MV-4-11 (cell line): Measurements from ENCODE around the gene ARID1A.
"Not testable (repeated sequence)": the region's sequence is repeated elsewhere in the genome, so short reads cannot be mapped to it uniquely, and the experiment has no call there.

Source experiments
- DNase-seq: peaks from one replicate; lab custom pipeline; 2025; lab: John Stamatoyannopoulos, UW

ARID1A gene

GRCh38 chr1:26695356-26696118 is at the start of gene ARID1A:
ARID1A (plus strand) TSS chr1:26696015; CDS start chr1:26696404, 389 bp downstream.
- DNase-seq, result peak; percentile 85

DNA sequence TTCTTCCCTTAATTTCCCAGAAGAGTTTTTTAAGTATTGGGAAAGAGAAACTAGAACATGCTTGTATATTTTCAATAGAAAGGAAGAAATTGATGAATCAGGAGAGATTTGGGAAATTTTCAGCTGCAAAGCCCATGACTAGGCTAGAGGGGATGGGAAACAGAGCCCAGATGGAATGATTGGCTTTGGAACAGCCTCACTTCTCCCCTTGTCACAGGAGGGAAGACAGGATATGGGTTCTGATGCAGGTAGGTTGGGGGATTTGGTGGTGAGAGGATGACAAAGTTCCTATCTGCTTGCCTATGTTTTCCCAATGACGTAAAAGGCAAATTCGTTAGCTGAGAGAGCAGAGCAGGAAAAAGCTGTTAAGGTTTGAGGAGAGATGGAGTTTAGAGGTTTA is 31.0 kb upstream of the ARID1A start:
- no peak for DNase-seq

- peak; percentile 6 for DNase-seq
These were observed 29.0 kb upstream of the ARID1A start for GRCh38 chr1:26666855-26667254.

DNA sequence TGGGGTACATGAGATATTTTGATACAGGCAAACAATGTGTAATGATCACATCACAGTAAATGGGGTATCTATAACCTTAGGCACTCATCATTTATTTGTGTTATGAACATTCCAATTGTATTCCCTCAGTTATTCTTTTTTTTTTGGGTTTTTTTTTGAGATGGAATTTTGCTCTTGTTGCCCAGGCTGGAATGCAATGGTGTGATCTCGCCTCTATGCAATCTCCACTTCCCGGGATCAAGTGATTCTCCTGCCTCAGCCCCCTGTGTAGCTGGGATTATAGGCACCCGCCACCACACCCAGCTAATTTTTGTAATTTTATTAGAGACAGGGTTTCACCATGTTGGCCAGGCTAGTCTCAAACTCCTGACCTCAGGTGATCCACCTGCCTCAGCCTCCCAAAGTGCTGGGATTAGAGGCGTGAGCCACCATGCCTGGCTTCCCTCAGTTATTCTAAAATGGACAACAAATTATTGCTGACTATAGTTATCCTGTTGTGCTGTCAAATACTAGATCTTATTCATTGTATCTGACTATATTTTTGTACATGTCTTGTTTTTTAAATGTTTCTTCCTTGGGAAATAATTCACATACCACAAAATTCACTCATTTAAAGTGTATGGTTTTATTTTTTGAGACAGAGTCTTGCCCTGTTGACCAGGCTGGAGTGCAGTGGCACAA is 27.6 kb upstream of the ARID1A start:
- DNase-seq, result not testable (repeated sequence)

DNA sequence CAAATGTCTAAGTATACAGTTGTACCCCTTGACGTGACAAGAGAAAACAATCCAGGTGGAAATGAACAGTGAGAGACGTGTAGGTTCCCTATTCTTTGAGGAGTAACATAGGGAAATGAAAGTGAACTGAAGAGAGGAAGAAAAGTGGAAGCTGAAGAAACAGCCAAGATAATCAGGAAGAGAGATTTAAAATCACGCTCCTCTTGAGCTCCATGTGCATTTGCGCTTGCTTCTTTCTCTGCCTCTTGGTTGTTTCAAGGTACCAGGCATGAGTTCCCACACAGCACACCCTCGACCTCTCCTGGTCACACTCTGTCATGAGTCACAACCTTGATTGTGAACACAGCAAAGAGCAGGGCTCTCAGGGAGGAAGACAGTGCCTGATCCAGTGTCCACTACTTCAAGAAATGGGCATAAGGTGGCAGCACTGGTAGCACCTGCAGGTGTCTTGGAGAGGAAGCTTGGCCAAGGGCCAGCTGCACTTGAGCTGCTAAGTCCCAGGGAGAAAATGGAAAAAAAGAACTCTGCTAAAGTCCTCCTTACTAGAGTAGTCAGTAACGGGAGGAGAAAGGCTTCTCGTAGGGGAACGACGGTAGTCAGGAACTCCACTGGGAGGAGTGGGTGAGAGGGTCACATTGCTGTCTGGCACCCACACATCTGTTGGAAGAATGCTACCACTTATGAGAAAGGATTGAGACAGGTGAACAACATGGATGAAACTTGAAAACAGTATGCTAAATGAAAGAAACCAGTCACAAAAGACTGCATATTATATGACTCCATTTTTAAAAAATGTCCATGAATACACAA is 18.3 kb upstream of the ARID1A start:
- DNase-seq, result peak; percentile 87

DNA sequence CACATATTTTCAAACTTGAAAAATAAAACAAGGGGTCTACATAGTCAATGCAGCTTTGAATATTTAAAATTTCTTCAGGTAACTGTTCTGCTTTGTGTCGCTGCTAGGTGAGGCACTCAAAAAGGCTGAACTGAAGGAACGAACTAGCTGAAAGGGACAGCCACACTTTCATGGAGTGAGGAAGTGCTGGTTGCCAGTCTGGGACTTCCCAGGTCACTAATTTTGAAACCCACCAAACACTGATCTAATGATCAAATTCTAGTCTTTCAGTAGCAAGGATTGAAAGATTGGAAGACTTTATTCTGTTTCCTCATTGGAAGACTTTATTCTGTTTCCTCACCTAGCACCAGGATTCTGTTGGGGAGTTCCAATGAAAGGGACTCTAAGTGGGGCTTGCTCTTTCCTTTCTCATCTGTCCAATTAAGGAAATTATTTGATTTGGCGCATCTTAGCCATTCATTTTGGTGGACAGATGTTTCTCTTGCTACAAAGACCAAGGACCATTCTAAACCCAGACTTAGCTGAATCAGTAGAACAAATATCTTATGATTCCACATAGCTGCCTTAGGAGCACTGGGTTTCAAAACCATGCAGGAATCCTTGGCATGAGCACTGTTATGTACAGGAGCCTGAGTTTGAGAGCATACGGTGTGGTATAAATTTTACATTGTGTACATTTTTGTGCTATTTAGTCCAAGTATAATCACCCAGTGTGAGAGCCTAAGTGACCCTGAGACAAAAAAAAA is 10.9 kb upstream of the ARID1A start:
- DNase-seq, result no peak

DNA sequence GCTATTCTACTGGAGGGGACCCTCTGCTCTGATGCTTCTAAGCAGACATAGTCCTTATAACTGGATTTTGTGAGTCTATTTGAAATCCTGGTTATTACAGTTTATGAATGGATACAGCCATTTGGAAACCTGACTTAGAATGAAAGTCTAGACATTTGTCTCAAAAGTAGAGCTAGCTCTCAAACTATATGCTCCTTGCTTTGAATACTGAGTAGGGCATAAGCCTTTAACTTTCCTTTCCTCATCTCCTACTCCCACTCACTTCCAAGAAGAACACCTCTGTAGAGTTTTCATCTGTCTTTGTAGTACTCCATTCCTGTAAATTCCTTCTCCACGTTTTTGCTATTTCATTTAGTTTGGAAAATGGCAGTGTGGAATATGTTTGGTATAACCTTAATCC is 9.0 kb upstream of the ARID1A start:
- no peak for DNase-seq

DNA sequence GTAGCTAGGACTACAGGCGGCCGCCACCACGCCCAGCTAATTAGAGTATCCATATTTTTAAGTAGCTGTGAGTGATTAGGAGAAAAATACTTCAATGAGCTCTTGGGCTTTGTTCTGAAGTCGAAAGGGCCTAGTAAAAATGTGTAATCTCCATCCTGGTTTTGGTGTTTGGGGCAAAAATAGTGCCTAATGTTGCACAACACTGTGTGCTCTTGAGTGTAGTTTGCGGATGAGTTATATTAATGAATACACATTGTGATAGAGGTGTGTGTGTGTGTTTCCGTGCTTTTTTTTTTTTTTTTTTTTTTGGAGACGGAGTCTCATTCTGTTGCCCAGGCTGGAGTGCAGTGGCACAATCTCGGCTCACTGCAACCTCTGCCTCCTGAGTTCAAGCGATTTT is 6.3 kb upstream of the ARID1A start:
- DNase-seq, result peak; percentile 38

- peak; percentile 77 for DNase-seq
These were observed 5.7 kb upstream of the ARID1A start for GRCh38 chr1:26690157-26690556.

- DNase-seq, result peak; percentile 43
These were observed 5.2 kb upstream of the ARID1A start for GRCh38 chr1:26690576-26691031.

GRCh38 chr1:26692211-26692792 is 3.5 kb upstream of the ARID1A start:
- peak; percentile 99 for DNase-seq

DNA sequence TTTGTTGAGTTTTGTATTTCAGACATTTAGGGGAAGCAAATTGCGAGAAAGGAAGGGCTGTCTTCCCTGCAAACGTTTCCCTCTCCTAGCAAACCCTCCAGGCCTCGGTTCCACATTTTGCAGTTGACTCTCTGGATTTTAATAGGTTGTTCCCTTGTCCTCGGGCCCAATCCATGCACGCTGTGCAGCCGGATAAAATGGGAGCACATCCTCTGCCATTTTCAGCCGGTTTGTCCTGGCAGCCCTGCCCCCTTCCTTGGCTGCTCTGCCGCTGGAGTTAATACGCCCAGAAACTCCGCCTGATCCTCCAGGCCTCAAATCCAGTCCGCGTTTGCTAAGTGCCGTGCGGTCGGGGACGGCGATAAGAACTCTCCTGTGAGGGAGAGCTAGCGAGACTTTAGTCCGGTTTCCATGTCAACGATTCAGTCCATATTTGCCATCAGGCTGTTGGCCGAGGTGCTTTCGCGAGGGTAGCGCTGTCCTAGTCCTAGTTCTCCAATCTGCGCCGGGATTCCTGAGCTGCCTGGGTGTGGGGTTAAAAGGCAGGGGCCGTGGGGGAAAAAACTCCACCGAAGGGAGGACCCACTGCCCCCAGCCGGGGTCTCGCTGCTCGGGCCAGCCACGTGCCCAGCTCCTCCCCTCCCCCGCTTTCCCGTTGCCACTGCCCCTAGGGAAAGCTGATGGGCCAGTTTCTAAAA is 2.9 kb upstream of the ARID1A start:
- DNase-seq, result peak; percentile 98

- no peak for DNase-seq
These were observed 1.9 kb upstream of the ARID1A start for GRCh38 chr1:26693599-26694572.

GRCh38 chr1:26694638-26695355 is 1.0 kb upstream of the ARID1A start:
- peak; percentile 37 for DNase-seq

DNA sequence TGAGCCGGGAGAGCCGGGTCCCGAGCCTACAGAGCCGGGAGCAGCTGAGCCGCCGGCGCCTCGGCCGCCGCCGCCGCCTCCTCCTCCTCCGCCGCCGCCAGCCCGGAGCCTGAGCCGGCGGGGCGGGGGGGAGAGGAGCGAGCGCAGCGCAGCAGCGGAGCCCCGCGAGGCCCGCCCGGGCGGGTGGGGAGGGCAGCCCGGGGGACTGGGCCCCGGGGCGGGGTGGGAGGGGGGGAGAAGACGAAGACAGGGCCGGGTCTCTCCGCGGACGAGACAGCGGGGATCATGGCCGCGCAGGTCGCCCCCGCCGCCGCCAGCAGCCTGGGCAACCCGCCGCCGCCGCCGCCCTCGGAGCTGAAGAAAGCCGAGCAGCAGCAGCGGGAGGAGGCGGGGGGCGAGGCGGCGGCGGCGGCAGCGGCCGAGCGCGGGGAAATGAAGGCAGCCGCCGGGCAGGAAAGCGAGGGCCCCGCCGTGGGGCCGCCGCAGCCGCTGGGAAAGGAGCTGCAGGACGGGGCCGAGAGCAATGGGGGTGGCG is 371 bp downstream of the ARID1A start:
- DNase-seq, result no peak

DNA sequence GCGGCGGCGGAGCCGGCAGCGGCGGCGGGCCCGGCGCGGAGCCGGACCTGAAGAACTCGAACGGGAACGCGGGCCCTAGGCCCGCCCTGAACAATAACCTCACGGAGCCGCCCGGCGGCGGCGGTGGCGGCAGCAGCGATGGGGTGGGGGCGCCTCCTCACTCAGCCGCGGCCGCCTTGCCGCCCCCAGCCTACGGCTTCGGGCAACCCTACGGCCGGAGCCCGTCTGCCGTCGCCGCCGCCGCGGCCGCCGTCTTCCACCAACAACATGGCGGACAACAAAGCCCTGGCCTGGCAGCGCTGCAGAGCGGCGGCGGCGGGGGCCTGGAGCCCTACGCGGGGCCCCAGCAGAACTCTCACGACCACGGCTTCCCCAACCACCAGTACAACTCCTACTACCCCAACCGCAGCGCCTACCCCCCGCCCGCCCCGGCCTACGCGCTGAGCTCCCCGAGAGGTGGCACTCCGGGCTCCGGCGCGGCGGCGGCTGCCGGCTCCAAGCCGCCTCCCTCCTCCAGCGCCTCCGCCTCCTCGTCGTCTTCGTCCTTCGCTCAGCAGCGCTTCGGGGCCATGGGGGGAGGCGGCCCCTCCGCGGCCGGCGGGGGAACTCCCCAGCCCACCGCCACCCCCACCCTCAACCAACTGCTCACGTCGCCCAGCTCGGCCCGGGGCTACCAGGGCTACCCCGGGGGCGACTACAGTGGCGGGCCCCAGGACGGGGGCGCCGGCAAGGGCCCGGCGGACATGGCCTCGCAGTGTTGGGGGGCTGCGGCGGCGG is 1.0 kb downstream of the ARID1A start:
- DNase-seq, result no peak

DNA sequence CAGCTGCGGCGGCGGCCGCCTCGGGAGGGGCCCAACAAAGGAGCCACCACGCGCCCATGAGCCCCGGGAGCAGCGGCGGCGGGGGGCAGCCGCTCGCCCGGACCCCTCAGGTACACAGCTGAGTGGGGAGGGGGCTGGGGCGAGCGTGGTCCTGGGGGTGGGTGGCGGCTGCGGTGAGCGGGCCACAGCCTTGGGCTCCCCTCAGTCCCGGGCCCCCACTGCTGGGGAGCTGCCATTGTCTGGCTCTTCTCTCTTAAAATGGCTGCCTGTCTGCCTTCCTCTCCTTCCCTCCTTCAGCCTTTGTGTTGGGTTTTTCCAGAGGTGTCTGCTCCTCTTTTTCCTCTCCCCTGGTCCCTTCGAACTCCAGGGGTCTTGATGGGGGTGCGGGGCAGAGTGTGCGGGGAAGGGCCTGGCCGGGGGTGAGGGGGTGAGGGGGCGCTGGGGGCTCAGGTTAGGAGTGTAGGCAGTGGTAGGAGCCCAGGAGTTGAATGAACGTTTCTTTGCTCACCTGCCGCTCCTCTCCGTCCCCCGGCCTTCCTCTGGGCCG is 1.7 kb downstream of the ARID1A start:
- no peak for DNase-seq
